ENCODE results near the gene AP1G2.

- TF ChIP-seq POLR2A (IDR thresholded peaks at IDR 0.05) = no peak
- TF ChIP-seq CTCF (IDR thresholded peaks at IDR 0.05) = no peak
These were observed 7.6 kb downstream of the AP1G2 start for GRCh38 chr14:23559926-23560520.

All from thyroid gland (tissue), 4 donors.